K562 (cell line): Measurements from ENCODE around the gene TUBA1B. TPM values are rescaled to one million over a fixed set of nuclear protein-coding genes. Genes with fewer than 3 reads are reported as not detected.
A peak's percentile ranks its signal among the peaks of the same experiment; 100 is the strongest.

Experiments used
- BHLHE40 ChIP-seq: IDR thresholded peaks from 2 replicates; pipeline ENCODE4 v1.6.1; 2011; ENCODE audit warnings: low read length, improper control_type of control experiment
- ELF1 ChIP-seq: fragments of 200-800 bp; sonication (Bioruptor generic); IDR thresholded peaks from 2 replicates; pipeline ENCODE4 v1.6.1; 2016; ENCODE audit warnings: missing genetic modification characterization, missing compliant biosample characterization
- GABPA ChIP-seq: fragments of 200-800 bp; sonication (Bioruptor generic); conservative IDR thresholded peaks from 2 replicates; pipeline ENCODE4 v1.6.1; 2016; ENCODE audit warnings: low read depth, missing genetic modification characterization, missing compliant biosample characterization
- KDM1A ChIP-seq, 2 experiments: fragments of 450-650 bp; IDR thresholded peaks; 2 replicates each; pipeline ENCODE4 v1.6.1; 2016; ENCODE audit warnings: mild to moderate bottlenecking in 2 of 2
- MEIS2 ChIP-seq: fragments of 450-650 bp; IDR thresholded peaks from 2 replicates; pipeline ENCODE4 v1.6.1; 2014; ENCODE audit warnings: mild to moderate bottlenecking; ENCODE audit not compliant: partially characterized antibody
- NR2C2 ChIP-seq, 2 experiments: fragments of 200-800 bp in 1 of 2; sonication (Bioruptor generic) in 1 of 2; sonication (generic) in 1 of 2; formaldehyde crosslinking in 1 of 2; IDR thresholded peaks; 2 replicates each; pipeline versions ENCODE4 v1.6.1 to v1.8.0; 2016 to 2022; ENCODE audit warnings: mild to moderate bottlenecking in 1 of 2, missing compliant biosample characterization in 1 of 2, missing genetic modification characterization in 1 of 2, missing genetic modification reagents in 1 of 2
- PHF21A ChIP-seq: fragments of 450-650 bp; IDR thresholded peaks from 2 replicates; pipeline ENCODE4 v1.6.1; 2017; ENCODE audit warnings: low read depth, borderline replicate concordance
- POLR2AphosphoS5 ChIP-seq: IDR thresholded peaks from 2 replicates; pipeline ENCODE4 v1.6.1; 2011; ENCODE audit warnings: mild to moderate bottlenecking, low read depth, low read length, moderate library complexity; ENCODE audit not compliant: control insufficient read depth, insufficient read depth
- PTTG1 ChIP-seq: fragments of 450-650 bp; IDR thresholded peaks from 2 replicates; pipeline ENCODE4 v1.6.1; 2016; ENCODE audit warnings: low read depth, mild to moderate bottlenecking, missing genetic modification characterization, missing compliant biosample characterization
- RBBP5 ChIP-seq: fragments of 200-600 bp; sonication (generic); IDR thresholded peaks from 2 replicates; pipeline ENCODE4 v1.6.1; 2012; ENCODE audit warnings: borderline replicate concordance, mild to moderate bottlenecking, low read length, control low read depth, inconsistent platforms; ENCODE audit not compliant: insufficient read depth, poor library complexity, severe bottlenecking
- SMARCA5 ChIP-seq: fragments of 450-650 bp; IDR thresholded peaks from 2 replicates; pipeline ENCODE4 v1.6.1; 2016
- SMC3 ChIP-seq: conservative IDR thresholded peaks from 2 replicates; pipeline ENCODE4 v1.6.1; 2011; ENCODE audit warnings: low read depth, low read length, improper control_type of control experiment; ENCODE audit not compliant: insufficient read depth
- STAT5A ChIP-seq: IDR thresholded peaks from 2 replicates; pipeline ENCODE4 v1.6.1; 2012; ENCODE audit warnings: low read length, inconsistent platforms, borderline replicate concordance
- ZNF655 ChIP-seq: fragments of 250-450 bp; sonication (Bioruptor Pico); IDR thresholded peaks from 2 replicates; pipeline ENCODE4 v1.5.0; 2021
- ZNF780A ChIP-seq: fragments of 250-450 bp; sonication (Bioruptor Pico); IDR thresholded peaks from 2 replicates; pipeline ENCODE4 v1.5.0; 2021; ENCODE audit warnings: mild to moderate bottlenecking
- polyA plus RNA-seq, 8 experiments: library from polyadenylated mRNA; depleted of rRNA in 4 of 8; stranded (reverse) in 5 of 8; unstranded in 3 of 8; fragments of >200 nt; fragmentation: Nextera tagmentation in 2 of 8; fragmentation: Illumina TruSeq in 1 of 8; extraction: Ambion mirVana in 2 of 8; extraction: Trizol in 1 of 8; gene quantifications; 2 replicates each; pipeline versions ENCODE4 v1.2.1 to v1.2.3, GENCODE V29; 2011 to 2014; ENCODE audit warnings: inconsistent platforms in 1 of 8, missing spikeins in 1 of 8
- total RNA-seq, 7 experiments: library from RNA; depleted of rRNA in 6 of 7; stranded (reverse); fragments of >200 nt in 6 of 7; fragmentation: Illumina TruSeq in 2 of 7; extraction: Trizol in 2 of 7; gene quantifications; 2 replicates each; pipeline versions ENCODE4 v1.2.1 to v1.2.3, GENCODE V29; 2011 to 2021; ENCODE audit warnings: low replicate concordance in 1 of 7
- TF ChIP-seq, protein P1 (sequence below), 2 experiments: fragments of 450-650 bp; formaldehyde crosslinking in 1 of 2; IDR thresholded peaks; 2 replicates each; pipeline versions ENCODE4 v1.4.0 to v1.6.1; 2014 to 2020; ENCODE audit warnings: mild to moderate bottlenecking in 2 of 2, borderline replicate concordance in 1 of 2, low read depth in 1 of 2
- TF ChIP-seq, protein P2 (sequence below): fragments of 450-650 bp; IDR thresholded peaks from 2 replicates; pipeline ENCODE4 v1.6.1; 2016

Gene TUBA1B
- total and polyA plus RNA-seq, 9 of the 15 experiments (the other 6 are each of a cell fraction or from before 2014, with no cell fraction given) = 2,189 to 4,624 (median 2,628) TPM

DNA sequence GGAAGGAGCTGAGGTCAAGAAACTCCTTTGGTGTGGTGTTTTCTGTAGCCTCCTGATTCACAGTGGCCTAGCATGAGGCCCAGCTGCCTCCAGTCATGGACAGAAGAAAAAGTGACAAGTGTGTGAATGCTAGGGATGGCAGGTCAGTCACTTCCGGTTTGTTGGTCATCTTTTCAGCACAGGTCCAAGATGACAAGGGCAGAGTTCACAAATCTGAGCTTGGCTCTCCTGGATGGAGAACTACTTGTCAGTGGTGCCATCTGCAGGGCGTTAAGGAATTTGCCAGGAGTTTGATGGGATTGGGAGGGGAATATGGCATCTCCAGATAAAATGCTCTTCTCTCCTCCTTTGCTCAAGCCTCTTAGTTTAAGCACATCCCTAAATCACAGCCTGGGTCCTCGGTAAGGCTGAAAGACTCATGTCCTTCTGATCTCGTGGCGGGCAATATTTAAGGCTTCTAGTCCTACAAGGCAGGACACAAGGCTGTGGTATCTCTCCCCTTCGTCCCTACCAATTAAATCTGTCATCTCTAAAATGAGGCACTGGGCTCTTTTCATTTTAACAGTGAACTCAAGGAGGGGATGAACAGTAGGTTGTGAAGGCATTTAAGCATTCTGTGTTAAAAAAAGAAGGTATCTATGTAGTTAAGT is 10.0 kb downstream of the TUBA1B start (continued):
- TF ChIP-seq, protein P1, sequence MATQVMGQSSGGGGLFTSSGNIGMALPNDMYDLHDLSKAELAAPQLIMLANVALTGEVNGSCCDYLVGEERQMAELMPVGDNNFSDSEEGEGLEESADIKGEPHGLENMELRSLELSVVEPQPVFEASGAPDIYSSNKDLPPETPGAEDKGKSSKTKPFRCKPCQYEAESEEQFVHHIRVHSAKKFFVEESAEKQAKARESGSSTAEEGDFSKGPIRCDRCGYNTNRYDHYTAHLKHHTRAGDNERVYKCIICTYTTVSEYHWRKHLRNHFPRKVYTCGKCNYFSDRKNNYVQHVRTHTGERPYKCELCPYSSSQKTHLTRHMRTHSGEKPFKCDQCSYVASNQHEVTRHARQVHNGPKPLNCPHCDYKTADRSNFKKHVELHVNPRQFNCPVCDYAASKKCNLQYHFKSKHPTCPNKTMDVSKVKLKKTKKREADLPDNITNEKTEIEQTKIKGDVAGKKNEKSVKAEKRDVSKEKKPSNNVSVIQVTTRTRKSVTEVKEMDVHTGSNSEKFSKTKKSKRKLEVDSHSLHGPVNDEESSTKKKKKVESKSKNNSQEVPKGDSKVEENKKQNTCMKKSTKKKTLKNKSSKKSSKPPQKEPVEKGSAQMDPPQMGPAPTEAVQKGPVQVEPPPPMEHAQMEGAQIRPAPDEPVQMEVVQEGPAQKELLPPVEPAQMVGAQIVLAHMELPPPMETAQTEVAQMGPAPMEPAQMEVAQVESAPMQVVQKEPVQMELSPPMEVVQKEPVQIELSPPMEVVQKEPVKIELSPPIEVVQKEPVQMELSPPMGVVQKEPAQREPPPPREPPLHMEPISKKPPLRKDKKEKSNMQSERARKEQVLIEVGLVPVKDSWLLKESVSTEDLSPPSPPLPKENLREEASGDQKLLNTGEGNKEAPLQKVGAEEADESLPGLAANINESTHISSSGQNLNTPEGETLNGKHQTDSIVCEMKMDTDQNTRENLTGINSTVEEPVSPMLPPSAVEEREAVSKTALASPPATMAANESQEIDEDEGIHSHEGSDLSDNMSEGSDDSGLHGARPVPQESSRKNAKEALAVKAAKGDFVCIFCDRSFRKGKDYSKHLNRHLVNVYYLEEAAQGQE (IDR thresholded peaks at IDR 0.05; ENCODE audit: borderline replicate concordance) = peak; percentile 68; the same call in 1 of the 2 replicates
- TF ChIP-seq, protein P1 (CRISPR knock-in tag; IDR thresholded peaks at IDR 0.05; ENCODE audit: low read depth) = no peak
- TF ChIP-seq ELF1 (peak; percentile 49; the same call in 1 of the 2 replicates), ZNF655 (CRISPR knock-in tag) (no peak), SMARCA5 (no peak), ZNF780A (CRISPR knock-in tag) (no peak), MEIS2 (peak; percentile 31), PTTG1 (tag) (no peak), SMC3 (no peak; the same call in 1 of the 2 replicates), POLR2AphosphoS5 (no peak), PHF21A (0 out of 2 replicates have a peak, but pooled peaks have one; percentile 28), BHLHE40 (no peak), NR2C2 (CRISPR knock-in tag; IDR thresholded peaks at IDR 0.05) (no peak), NR2C2 (tag; IDR thresholded peaks at IDR 0.05) (peak; percentile 89), KDM1A (IDR thresholded peaks at IDR 0.05) (peak; percentile 93 to 94), GABPA (peak; percentile 45; the same call in 1 of the 2 replicates), RBBP5 (no peak), STAT5A (no peak)
- TF ChIP-seq, protein P2, sequence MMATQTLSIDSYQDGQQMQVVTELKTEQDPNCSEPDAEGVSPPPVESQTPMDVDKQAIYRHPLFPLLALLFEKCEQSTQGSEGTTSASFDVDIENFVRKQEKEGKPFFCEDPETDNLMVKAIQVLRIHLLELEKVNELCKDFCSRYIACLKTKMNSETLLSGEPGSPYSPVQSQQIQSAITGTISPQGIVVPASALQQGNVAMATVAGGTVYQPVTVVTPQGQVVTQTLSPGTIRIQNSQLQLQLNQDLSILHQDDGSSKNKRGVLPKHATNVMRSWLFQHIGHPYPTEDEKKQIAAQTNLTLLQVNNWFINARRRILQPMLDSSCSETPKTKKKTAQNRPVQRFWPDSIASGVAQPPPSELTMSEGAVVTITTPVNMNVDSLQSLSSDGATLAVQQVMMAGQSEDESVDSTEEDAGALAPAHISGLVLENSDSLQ = peak; percentile 22; the same call in 1 of the 2 replicates
